ENCODE measurements around the gene LYRM7. TPM values are rescaled to one million over a fixed set of nuclear protein-coding genes. Genes with fewer than 3 reads are reported as not detected.
A peak's percentile ranks its signal among the peaks of the same experiment; 100 is the strongest.
"Not testable (repeated sequence)": the region's sequence is repeated elsewhere in the genome, so short reads cannot be mapped to it uniquely, and the experiment has no call there.

Gene LYRM7
- 11.6 TPM for total RNA-seq

- peak; percentile 99 for DNase-seq
Observed at GRCh38 chr5:131170540-131171275, at the start of gene LYRM7. TSS of gene LYRM7 (plus strand) at chr5:131170944. CDS start at chr5:131171021, 77 bp downstream.

- DNase-seq: not testable (repeated sequence)
Observed at GRCh38 chr5:131127244-131127643, 43.5 kb upstream of the LYRM7 start.

- DNase-seq: no peak
Observed at GRCh38 chr5:131129306-131129705, 41.4 kb upstream of the LYRM7 start.

- DNase-seq: not testable (repeated sequence)
Observed at GRCh38 chr5:131133091-131133490, 37.7 kb upstream of the LYRM7 start.

GRCh38 chr5:131138406-131138805 lies 32.3 kb upstream of the LYRM7 start:
- not testable (repeated sequence) for DNase-seq

GRCh38 chr5:131139321-131139720 lies 31.4 kb upstream of the LYRM7 start:
- DNase-seq: no peak

- DNase-seq: no peak
Observed at GRCh38 chr5:131142970-131143617, 27.6 kb upstream of the LYRM7 start.

- DNase-seq: no peak
Observed at GRCh38 chr5:131147258-131147657, 23.5 kb upstream of the LYRM7 start.

GRCh38 chr5:131148835-131149234 lies 21.9 kb upstream of the LYRM7 start:
- DNase-seq: no peak

GRCh38 chr5:131150408-131150807 lies 20.3 kb upstream of the LYRM7 start:
- no peak for DNase-seq

- DNase-seq: no peak
Observed at GRCh38 chr5:131151216-131151615, 19.5 kb upstream of the LYRM7 start.

GRCh38 chr5:131156385-131156784 lies 14.4 kb upstream of the LYRM7 start:
- no peak for DNase-seq

GRCh38 chr5:131156957-131157356 lies 13.8 kb upstream of the LYRM7 start:
- no peak for DNase-seq

- DNase-seq: no peak
Observed at GRCh38 chr5:131160134-131160533, 10.6 kb upstream of the LYRM7 start.

- peak; percentile 13 for DNase-seq
Observed at GRCh38 chr5:131163276-131164119, 7.2 kb upstream of the LYRM7 start.

GRCh38 chr5:131164191-131165118 lies 6.3 kb upstream of the LYRM7 start:
- peak; percentile 36 for DNase-seq

GRCh38 chr5:131165119-131165727 lies 5.5 kb upstream of the LYRM7 start, which contains the start of gene HINT1:
TSS of gene HINT1 (minus strand) at chr5:131165256. CDS start at chr5:131165205, 51 bp downstream.
- DNase-seq: peak; percentile 69

GRCh38 chr5:131167615-131168014 lies 3.1 kb upstream of the LYRM7 start:
- DNase-seq: no peak

GRCh38 chr5:131169810-131170539 lies 769 bp upstream of the LYRM7 start:
- no peak for DNase-seq

- no peak for DNase-seq
Observed at GRCh38 chr5:131171276-131171810, 599 bp downstream of the LYRM7 start.
